Activated T-cell treated with anti-CD3 and anti-CD28 coated beads, Interleukin-2, amount 50 U/mL, for 4 hours (primary cell): ENCODE measurements around the gene OR1I1. TPM values are rescaled to one million over a fixed set of nuclear protein-coding genes. Genes with fewer than 3 reads are reported as not detected.

ENCODE experiments used
- ATAC-seq, 2 donors: fragments of 200-7000 bp; cut with Tn5 transposase; one replicate each; pipeline ENCODE4 v1.10.0; 2021
- DNase-seq: peaks from one replicate; pipeline ENCODE4 v3.0.0-alpha.2; 2020
- H3K27me3 Mint-ChIP-seq: one replicate; pipeline ENCODE4 v1.8.0; 2021; ENCODE audit warnings: low read depth, mixed read lengths
- H3K36me3 Mint-ChIP-seq: one replicate; pipeline ENCODE4 v1.8.0; 2022; ENCODE audit warnings: mixed read lengths; ENCODE audit not compliant: insufficient read depth
- H3K4me1 Mint-ChIP-seq: one replicate; pipeline ENCODE4 v1.8.0; 2021; ENCODE audit warnings: low read depth, mixed read lengths
- H3K4me3 Mint-ChIP-seq: one replicate; pipeline ENCODE4 v1.8.0; 2021; ENCODE audit warnings: mild to moderate bottlenecking, moderate library complexity, mixed read lengths
- H3K9me3 Mint-ChIP-seq: one replicate; pipeline ENCODE4 v1.8.0; 2021; ENCODE audit warnings: mixed read lengths
- total RNA-seq, 3 donors: library from RNA; stranded (reverse); gene quantifications; one replicate each; pipeline ENCODE4 v1.2.1, GENCODE V29; 2021

OR1I1 gene
- total RNA-seq, 3 donors from 2014 or later = not detected

- no peaks in the 10 kb centered on the region for H3K36me3 Mint-ChIP-seq
- peak overlapping the region; percentile 46 for H3K4me3 Mint-ChIP-seq
- no peak for ATAC-seq
- H3K9me3 Mint-ChIP-seq = peaks cover 18% of the 10 kb centered on the region
- H3K27me3 Mint-ChIP-seq = peaks cover 27% of the 10 kb centered on the region
- DNase-seq = no peak
- peaks cover 15% of the 10 kb centered on the region for H3K4me1 Mint-ChIP-seq
Observed at GRCh38 chr19:15108145-15108844, 26.3 kb downstream of the OR1I1 start.

GRCh38 chr19:15108845-15109767 lies 27.1 kb downstream of the OR1I1 start:
- Mint-ChIP-seq H3K4me3 (no peak overlapping the region), H3K36me3 (no peaks in the 10 kb centered on the region), H3K9me3 (peaks cover 12% of the 10 kb centered on the region), H3K4me1 (peaks cover 15% of the 10 kb centered on the region), H3K27me3 (peaks cover 27% of the 10 kb centered on the region)
- ATAC-seq = no peak
- DNase-seq = no peak

- Mint-ChIP-seq H3K27me3 (peaks cover 27% of the 10 kb centered on the region), H3K36me3 (no peaks in the 10 kb centered on the region), H3K4me3 (no peak overlapping the region), H3K9me3 (peaks cover 4% of the 10 kb centered on the region), H3K4me1 (peaks cover 15% of the 10 kb centered on the region)
- DNase-seq (no peak), ATAC-seq (no peak)
Observed at GRCh38 chr19:15109768-15110417, 27.9 kb downstream of the OR1I1 start.

GRCh38 chr19:15110418-15110815 lies 28.4 kb downstream of the OR1I1 start:
- Mint-ChIP-seq H3K9me3 (no peaks in the 10 kb centered on the region), H3K36me3 (peaks cover 5% of the 10 kb centered on the region), H3K4me3 (no peak overlapping the region), H3K27me3 (peaks cover 23% of the 10 kb centered on the region), H3K4me1 (peaks cover 15% of the 10 kb centered on the region)
- DNase-seq (no peak), ATAC-seq (no peak)

GRCh38 chr19:15111758-15112157 lies 29.7 kb downstream of the OR1I1 start:
- ATAC-seq = no peak
- H3K27me3 Mint-ChIP-seq = peaks cover 13% of the 10 kb centered on the region
- DNase-seq = no peak
- H3K4me3 Mint-ChIP-seq = no peak overlapping the region
- H3K9me3 Mint-ChIP-seq = no peaks in the 10 kb centered on the region
- H3K36me3 Mint-ChIP-seq = peaks cover 7% of the 10 kb centered on the region
- peaks cover 10% of the 10 kb centered on the region for H3K4me1 Mint-ChIP-seq

GRCh38 chr19:15112385-15112784 lies 30.4 kb downstream of the OR1I1 start:
- no peaks in the 10 kb centered on the region for H3K9me3 Mint-ChIP-seq
- H3K36me3 Mint-ChIP-seq = peaks cover 10% of the 10 kb centered on the region
- no peak overlapping the region for H3K4me3 Mint-ChIP-seq
- ATAC-seq (no peak), DNase-seq (no peak)
- peaks cover 7% of the 10 kb centered on the region for H3K4me1 Mint-ChIP-seq
- H3K27me3 Mint-ChIP-seq = peaks cover 9% of the 10 kb centered on the region

GRCh38 chr19:15113245-15114152 lies 31.5 kb downstream of the OR1I1 start:
- H3K27me3 Mint-ChIP-seq = peaks cover 2% of the 10 kb centered on the region
- peak in 1 of 2 donors; percentile 7 for ATAC-seq
- H3K4me1 Mint-ChIP-seq = no peaks in the 10 kb centered on the region
- DNase-seq = no peak
- H3K36me3 Mint-ChIP-seq = peaks cover 13% of the 10 kb centered on the region
- no peak overlapping the region for H3K4me3 Mint-ChIP-seq
- no peaks in the 10 kb centered on the region for H3K9me3 Mint-ChIP-seq

GRCh38 chr19:15114153-15114540 lies 32.1 kb downstream of the OR1I1 start:
- H3K4me3 Mint-ChIP-seq = no peak overlapping the region
- DNase-seq (no peak), ATAC-seq (no peak)
- H3K36me3 Mint-ChIP-seq = peaks cover 17% of the 10 kb centered on the region
- no peaks in the 10 kb centered on the region for H3K27me3 Mint-ChIP-seq
- H3K4me1 Mint-ChIP-seq = no peaks in the 10 kb centered on the region
- no peaks in the 10 kb centered on the region for H3K9me3 Mint-ChIP-seq

GRCh38 chr19:15115080-15115479 lies 33.1 kb downstream of the OR1I1 start:
- Mint-ChIP-seq H3K9me3 (no peaks in the 10 kb centered on the region), H3K4me3 (no peak overlapping the region), H3K36me3 (peaks cover 20% of the 10 kb centered on the region), H3K4me1 (no peaks in the 10 kb centered on the region), H3K27me3 (no peaks in the 10 kb centered on the region)
- ATAC-seq (no peak), DNase-seq (no peak)

- ATAC-seq = no peak
- no peaks in the 10 kb centered on the region for H3K9me3 Mint-ChIP-seq
- DNase-seq = no peak
- H3K4me1 Mint-ChIP-seq = no peaks in the 10 kb centered on the region
- no peak overlapping the region for H3K4me3 Mint-ChIP-seq
- H3K36me3 Mint-ChIP-seq = peaks cover 23% of the 10 kb centered on the region
- no peaks in the 10 kb centered on the region for H3K27me3 Mint-ChIP-seq
Observed at GRCh38 chr19:15115762-15116615, 34.0 kb downstream of the OR1I1 start.

- no peak for ATAC-seq
- no peaks in the 10 kb centered on the region for H3K4me1 Mint-ChIP-seq
- H3K4me3 Mint-ChIP-seq = no peak overlapping the region
- no peaks in the 10 kb centered on the region for H3K27me3 Mint-ChIP-seq
- no peaks in the 10 kb centered on the region for H3K9me3 Mint-ChIP-seq
- peaks cover 23% of the 10 kb centered on the region for H3K36me3 Mint-ChIP-seq
- DNase-seq = no peak
Observed at GRCh38 chr19:15116856-15117255, 34.8 kb downstream of the OR1I1 start.

GRCh38 chr19:15118248-15118647 lies 36.2 kb downstream of the OR1I1 start:
- no peak overlapping the region for H3K4me3 Mint-ChIP-seq
- no peaks in the 10 kb centered on the region for H3K9me3 Mint-ChIP-seq
- ATAC-seq = no peak
- H3K27me3 Mint-ChIP-seq = no peaks in the 10 kb centered on the region
- DNase-seq = no peak
- H3K36me3 Mint-ChIP-seq = peaks cover 25% of the 10 kb centered on the region
- peaks cover 2% of the 10 kb centered on the region for H3K4me1 Mint-ChIP-seq
